IPS DF 6.9 (cell line): ENCODE measurements around the gene UPP2.

Source experiments
- DNase-seq: peaks from one replicate; pipeline ENCODE4 v3.0.0-alpha.2; 2013; ENCODE audit warnings: low read depth, low spot score
- H3K27ac ChIP-seq: one replicate; pipeline ENCODE4 v1.5.1; 2013; ENCODE audit warnings: low read length, control low read depth
- H3K27me3 ChIP-seq: 2 replicates; pipeline ENCODE4 v1.6.1; 2013; ENCODE audit warnings: mild to moderate bottlenecking, low read length; ENCODE audit not compliant: control insufficient read depth, insufficient read depth
- H3K36me3 ChIP-seq: 2 replicates; pipeline ENCODE4 v1.6.1; 2013; ENCODE audit warnings: low read length; ENCODE audit not compliant: control insufficient read depth, insufficient read depth
- H3K4me1 ChIP-seq: 2 replicates; pipeline ENCODE4 v1.6.1; 2013; ENCODE audit warnings: low read length; ENCODE audit not compliant: control insufficient read depth, insufficient read depth
- H3K4me3 ChIP-seq: 2 replicates; pipeline ENCODE4 v1.5.1; 2013; ENCODE audit warnings: mild to moderate bottlenecking, low read length
- H3K9me3 ChIP-seq: 2 replicates; pipeline ENCODE4 v1.6.1; 2013; ENCODE audit warnings: low read length, inconsistent platforms; ENCODE audit not compliant: control insufficient read depth, insufficient read depth
- WGBS: extraction: QIAGEN DNeasy Blood & Tissue Kit; methylation state at CpG from one replicate; pipeline ENCODE4 v1.1.7; 2013; ENCODE audit warnings: mixed read lengths, missing lambda C conversion rate; ENCODE audit not compliant: insufficient read length, insufficient coverage; 5-methylcytosine and 5-hydroxymethylcytosine counted together

UPP2 gene

DNA sequence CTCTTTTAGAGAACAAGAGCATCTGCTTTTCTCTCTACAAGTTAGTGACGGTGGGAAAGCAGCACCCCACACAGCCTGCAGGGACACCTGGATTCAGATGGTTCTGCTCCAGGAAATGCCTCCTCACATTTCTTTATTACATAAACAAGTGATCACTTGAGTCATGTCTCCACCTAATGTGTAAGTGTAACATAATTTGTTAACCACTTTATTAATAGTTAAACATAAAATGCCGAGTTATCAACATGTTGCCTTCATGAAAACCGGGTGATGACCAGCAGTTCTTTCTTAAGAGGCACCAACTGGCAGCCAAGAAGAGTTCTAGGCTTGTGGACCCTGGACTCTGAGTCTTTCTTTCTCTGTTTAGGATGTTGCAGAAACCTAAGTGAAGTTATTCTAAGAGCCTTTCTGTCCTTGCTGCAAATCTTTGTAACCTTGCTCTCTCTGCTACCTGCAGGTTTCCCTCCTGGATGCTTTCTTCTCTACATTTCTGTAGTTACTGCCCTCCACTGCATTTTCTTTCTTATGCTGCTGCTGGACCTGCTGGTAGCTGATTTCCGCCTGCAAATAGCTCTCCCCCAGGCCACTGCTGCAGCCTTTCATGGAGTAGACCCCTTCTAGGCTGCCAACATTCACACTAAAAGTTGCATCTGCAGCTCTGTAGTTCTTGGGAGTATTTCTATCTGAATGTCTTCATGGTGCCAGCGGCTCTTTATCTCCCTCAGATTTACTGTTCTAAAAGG, 24.3 kb downstream of the UPP2 start:
- no peaks in the 10 kb centered on the region for H3K27me3 ChIP-seq
- no peak for DNase-seq
- H3K4me1 ChIP-seq: no peaks in the 10 kb centered on the region
- no peaks in the 10 kb centered on the region for H3K9me3 ChIP-seq
- no peak overlapping the region for H3K27ac ChIP-seq
- no peak overlapping the region for H3K4me3 ChIP-seq
- no peaks in the 10 kb centered on the region for H3K36me3 ChIP-seq
- WGBS: no CpG with 5 or more reads among the region's 5 CpGs

DNA sequence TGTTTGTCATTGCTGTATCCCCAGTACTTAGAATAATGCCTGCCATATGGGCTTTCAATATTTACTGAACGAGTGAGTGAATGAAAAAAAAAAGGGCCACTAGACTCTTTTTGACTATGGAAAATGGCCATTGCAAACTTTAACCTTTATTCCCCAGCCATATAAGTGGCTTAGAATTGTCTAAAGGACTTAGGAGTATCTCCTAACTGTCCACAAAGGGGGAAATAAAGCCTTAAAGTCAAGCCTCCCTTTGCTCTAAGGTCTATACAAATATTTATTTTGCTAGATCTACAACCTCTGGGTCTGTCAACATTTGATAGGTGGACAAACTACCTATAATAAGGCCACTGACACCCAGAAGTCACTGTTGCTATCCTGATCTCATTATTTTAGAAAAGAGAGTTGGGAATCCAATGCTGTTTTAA, 25.7 kb downstream of the UPP2 start:
- no peak for DNase-seq
- no CpG with 5 or more reads among the region's 1 CpG for WGBS
- H3K27ac ChIP-seq: no peak overlapping the region
- H3K27me3 ChIP-seq: no peaks in the 10 kb centered on the region
- no peaks in the 10 kb centered on the region for H3K36me3 ChIP-seq
- H3K4me3 ChIP-seq: no peak overlapping the region
- no peaks in the 10 kb centered on the region for H3K4me1 ChIP-seq
- no peaks in the 10 kb centered on the region for H3K9me3 ChIP-seq

DNA sequence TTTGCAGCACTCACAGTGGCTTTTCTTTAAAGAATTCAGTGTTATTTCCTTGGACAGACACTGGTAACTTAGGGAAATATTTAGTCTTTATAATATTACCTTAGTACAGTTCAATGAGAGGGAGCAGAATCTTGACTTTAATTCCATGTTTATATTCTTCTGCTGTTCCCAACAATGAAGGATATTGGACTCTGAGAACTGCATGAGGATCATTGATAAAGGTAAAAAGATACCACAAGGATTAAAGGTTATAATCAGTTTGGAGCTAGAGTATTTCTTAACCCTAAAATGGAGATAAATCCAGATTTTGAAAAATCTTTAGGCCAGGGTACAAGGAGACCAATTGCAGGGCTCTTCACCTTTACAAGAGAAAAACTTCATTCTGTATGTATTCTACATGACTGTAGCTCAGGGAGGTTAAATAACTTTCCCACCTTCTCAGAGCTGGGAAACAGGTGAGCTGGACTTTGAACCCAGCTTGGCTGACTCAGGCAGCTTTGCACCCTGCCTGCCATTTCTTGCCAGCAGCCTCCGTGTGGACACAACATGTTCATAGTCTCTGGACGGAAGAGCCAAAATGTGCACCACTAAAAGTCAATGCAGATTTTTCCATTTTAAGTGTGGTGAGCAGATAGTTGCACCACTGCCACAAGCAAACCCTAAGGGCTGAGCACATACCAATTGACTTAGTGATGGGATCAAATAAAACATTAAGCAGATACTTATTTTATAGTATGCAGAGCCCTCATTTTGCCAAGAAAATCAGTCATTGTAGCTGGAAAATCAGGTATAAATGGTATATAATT, 26.7 kb downstream of the UPP2 start:
- DNase-seq: no peak
- no peak overlapping the region for H3K4me3 ChIP-seq
- H3K27ac ChIP-seq: no peak overlapping the region
- no peaks in the 10 kb centered on the region for H3K9me3 ChIP-seq
- no peaks in the 10 kb centered on the region for H3K27me3 ChIP-seq
- H3K36me3 ChIP-seq: no peaks in the 10 kb centered on the region
- no peaks in the 10 kb centered on the region for H3K4me1 ChIP-seq
- WGBS: no CpG with 5 or more reads among the region's 2 CpGs

DNA sequence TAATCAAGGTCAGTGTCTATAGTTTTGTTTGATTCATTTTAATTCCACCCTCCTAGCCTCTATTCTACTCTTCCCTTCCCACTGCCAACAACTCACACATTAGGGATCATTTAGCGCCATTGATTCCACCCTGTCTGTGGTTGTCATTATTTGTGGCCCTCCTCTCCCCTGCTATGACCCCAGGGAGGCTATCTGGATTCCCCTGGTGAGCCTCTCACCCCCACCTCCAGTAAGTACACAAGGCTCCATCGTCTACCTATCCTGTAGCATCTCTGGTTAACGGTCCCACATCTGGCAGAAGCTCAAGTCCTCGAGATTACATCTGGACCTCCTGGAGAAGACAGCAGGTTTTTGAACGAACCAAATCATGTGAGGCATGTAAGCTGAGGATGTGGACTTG, 27.4 kb downstream of the UPP2 start:
- H3K9me3 ChIP-seq: no peaks in the 10 kb centered on the region
- H3K27ac ChIP-seq: no peak overlapping the region
- no peaks in the 10 kb centered on the region for H3K4me1 ChIP-seq
- no CpG with 5 or more reads among the region's 5 CpGs for WGBS
- H3K36me3 ChIP-seq: no peaks in the 10 kb centered on the region
- no peak overlapping the region for H3K4me3 ChIP-seq
- DNase-seq: no peak
- no peaks in the 10 kb centered on the region for H3K27me3 ChIP-seq

DNA sequence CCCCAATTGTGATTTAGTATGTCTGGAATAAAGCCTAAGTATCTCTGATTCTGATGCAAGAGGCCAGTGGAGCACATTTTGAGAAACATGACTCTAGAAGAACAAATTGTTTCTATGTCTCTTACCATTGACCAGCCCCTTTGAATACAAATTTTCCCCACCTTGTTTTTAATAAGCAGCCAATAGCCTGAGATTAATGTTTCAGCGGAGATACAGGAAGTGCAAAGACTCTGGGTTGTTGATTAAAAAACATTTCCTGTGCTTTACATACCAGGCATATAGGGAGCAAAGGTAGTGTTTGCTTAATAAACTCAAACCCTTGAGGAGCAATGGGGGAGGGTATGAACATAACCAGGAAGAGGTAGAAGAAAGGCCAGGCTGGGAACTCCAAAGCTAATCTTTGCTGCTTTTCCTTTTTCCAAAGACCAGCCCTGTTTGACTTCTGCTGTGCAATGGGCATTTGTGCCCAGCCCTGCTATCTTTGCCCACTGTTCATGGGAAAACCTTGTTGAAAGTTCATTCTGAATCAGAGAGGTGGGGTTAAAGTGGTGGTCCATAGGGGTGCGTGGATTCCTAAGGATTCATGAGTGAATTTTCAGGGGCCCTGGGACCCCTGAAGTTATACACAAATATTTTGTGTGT, 29.3 kb downstream of the UPP2 start:
- H3K4me1 ChIP-seq: no peaks in the 10 kb centered on the region
- DNase-seq: no peak
- H3K9me3 ChIP-seq: no peaks in the 10 kb centered on the region
- H3K4me3 ChIP-seq: no peak overlapping the region
- no peaks in the 10 kb centered on the region for H3K27me3 ChIP-seq
- H3K36me3 ChIP-seq: no peaks in the 10 kb centered on the region
- H3K27ac ChIP-seq: no peak overlapping the region
- WGBS: no CpG with 5 or more reads among the region's 2 CpGs

DNA sequence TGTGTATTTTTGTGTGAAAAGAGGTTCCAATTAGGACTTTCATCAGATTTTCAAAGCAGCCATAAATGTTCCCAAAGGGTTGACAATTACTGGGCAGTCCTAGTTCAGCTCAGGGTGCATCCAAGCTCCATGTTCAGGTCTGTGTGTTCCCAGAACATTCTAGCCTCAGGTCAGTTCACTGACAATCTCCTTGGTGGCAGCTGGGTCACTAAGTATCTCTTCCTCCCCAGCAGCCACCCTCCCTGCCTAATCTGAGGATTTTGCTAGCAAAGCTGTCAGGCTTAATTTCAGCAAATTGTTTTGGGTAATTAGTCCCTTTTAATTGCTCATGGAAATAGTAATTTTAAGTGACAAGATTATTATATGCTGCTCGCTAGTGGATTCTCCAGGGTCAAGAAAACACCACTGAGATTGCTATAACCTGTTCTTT, 29.8 kb downstream of the UPP2 start:
- WGBS: no CpG with 5 or more reads among the region's 1 CpG
- no peaks in the 10 kb centered on the region for H3K9me3 ChIP-seq
- no peaks in the 10 kb centered on the region for H3K36me3 ChIP-seq
- DNase-seq: no peak
- H3K4me3 ChIP-seq: no peak overlapping the region
- no peaks in the 10 kb centered on the region for H3K4me1 ChIP-seq
- H3K27ac ChIP-seq: no peak overlapping the region
- no peaks in the 10 kb centered on the region for H3K27me3 ChIP-seq

DNA sequence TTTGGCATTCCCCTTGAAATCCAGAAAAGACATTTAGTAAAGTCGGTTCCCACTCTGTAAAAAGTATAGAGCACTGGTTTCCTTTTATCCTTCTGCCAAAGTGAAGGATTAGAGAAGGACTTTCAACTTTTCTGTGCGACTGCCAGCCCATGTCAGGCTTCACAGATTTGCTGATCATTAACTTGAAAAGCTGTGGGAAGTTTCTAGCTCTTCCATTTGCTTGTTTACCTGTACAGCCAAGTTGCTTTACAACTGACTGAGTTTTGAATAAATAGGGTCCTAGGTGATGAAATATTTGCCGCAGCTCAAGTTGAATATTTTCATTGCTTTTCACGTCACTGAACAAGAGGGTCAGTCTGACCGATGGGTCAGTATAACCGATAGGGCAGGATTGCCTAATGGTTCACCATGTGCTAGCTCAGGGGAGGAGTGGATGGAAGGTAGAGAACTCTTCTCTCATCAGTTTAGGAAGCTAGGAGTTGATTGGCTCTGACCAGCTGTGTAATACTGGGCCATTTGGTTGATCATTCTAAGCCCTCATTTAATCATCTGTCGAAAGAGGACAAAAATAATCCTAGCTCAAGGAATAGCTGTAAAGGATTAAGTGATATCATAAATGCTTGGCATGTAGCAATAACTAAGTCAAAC, 30.4 kb downstream of the UPP2 start:
- no CpG with 5 or more reads among the region's 7 CpGs for WGBS

DNA sequence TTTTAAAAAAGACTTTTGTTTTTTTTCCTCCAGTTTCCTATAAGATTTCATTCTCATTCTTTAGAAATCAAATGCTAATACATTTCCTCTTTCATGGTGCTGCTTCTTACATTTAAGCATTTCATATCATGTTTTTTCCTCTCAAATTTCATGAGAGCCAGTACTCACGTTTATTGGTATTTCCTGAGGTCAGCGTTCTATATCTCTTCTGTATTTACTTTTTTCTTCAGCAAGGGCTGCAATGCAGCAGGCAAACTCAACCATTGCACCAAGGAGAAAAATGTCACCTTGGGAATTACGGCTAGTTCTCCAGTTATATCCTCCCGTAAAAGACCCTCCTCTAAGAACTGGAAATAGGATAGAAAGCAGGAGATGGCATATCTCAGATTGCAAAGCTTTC, 32.4 kb downstream of the UPP2 start:
- Histone ChIP-seq H3K9me3 (no peaks in the 10 kb centered on the region), H3K4me3 (no peak overlapping the region), H3K27me3 (no peaks in the 10 kb centered on the region), H3K4me1 (no peaks in the 10 kb centered on the region), H3K27ac (no peak overlapping the region), H3K36me3 (no peaks in the 10 kb centered on the region)
- no CpG with 5 or more reads among the region's 4 CpGs for WGBS
- DNase-seq: no peak

More for the DNA sequence above, 30.4 kb downstream of the UPP2 start:
- Histone ChIP-seq H3K27ac (no peak overlapping the region), H3K27me3 (no peaks in the 10 kb centered on the region), H3K9me3 (no peaks in the 10 kb centered on the region), H3K4me1 (no peaks in the 10 kb centered on the region), H3K36me3 (no peaks in the 10 kb centered on the region), H3K4me3 (no peak overlapping the region)
- no peak for DNase-seq

DNA sequence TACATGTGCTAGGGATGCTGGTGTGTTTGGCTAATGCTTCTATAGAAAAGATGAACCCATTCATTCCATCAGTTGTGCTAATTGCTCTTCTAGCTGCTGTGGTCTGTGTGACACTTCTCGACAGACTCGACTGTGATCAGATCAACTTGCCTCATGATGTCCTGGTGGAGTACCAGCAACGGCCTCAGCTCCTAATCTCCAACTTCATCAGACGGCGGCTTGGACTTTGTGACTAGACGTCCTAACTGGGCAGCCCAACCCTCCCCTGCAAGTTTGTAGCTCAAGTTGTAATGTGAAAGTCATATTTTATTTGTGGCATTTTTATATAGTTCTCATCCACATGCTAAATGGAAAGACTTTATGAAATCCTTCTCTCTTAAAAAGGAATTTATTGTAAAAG, 33.0 kb downstream of the UPP2 start:
- DNase-seq: no peak
- no CpG with 5 or more reads among the region's 6 CpGs for WGBS
- Histone ChIP-seq H3K27ac (no peak overlapping the region), H3K27me3 (no peaks in the 10 kb centered on the region), H3K9me3 (no peaks in the 10 kb centered on the region), H3K36me3 (no peaks in the 10 kb centered on the region), H3K4me3 (no peak overlapping the region), H3K4me1 (peaks cover under 1% of the 10 kb centered on the region; the same call in 1 of the 2 replicates)

DNA sequence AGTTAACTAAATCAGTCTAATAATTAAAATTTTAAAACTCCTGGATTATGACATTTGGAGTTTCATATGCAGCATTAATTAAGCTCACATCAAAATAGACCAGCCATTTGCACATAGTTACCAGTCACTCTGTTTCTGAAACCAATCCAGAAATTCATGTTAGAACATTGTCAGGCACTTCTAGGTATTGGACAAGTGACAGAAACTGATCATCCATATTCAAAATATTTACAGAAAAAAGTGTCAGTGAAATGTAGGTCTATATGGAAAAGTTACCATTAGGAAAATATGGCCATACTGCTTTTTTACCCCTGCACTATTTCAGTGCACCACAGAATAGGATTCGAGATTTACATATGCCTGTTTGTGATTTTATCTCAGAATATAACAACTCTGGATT, 33.4 kb downstream of the UPP2 start:
- H3K4me3 ChIP-seq: no peak overlapping the region

More for the DNA sequence above, 33.4 kb downstream of the UPP2 start:
- no peaks in the 10 kb centered on the region for H3K36me3 ChIP-seq
- H3K4me1 ChIP-seq: peaks cover 2% of the 10 kb centered on the region; the same call in 1 of the 2 replicates
- no CpG with 5 or more reads among the region's 1 CpG for WGBS
- H3K9me3 ChIP-seq: no peaks in the 10 kb centered on the region
- no peak for DNase-seq
- H3K27me3 ChIP-seq: no peaks in the 10 kb centered on the region
- H3K27ac ChIP-seq: no peak overlapping the region
